SK-N-SH treated with all-trans-retinoic acid at 6 μM for 48 hours (cell line): ENCODE results near the gene ARHGAP33.

Experiments
- ARNTL ChIP-seq: fragments of 450-650 bp; formaldehyde crosslinking; IDR thresholded peaks from 2 replicates; pipeline ENCODE4 v1.5.0; 2020; ENCODE audit warnings: low read depth, mild to moderate bottlenecking, moderate library complexity, borderline replicate concordance
- PPARA ChIP-seq: fragments of 250-450 bp; sonication (Bioruptor Pico); IDR thresholded peaks from 2 replicates; pipeline ENCODE4 v1.5.0; 2020; ENCODE audit warnings: mild to moderate bottlenecking, borderline replicate concordance
- RARB ChIP-seq: fragments of 250-450 bp; sonication (Bioruptor Pico); IDR thresholded peaks from 2 replicates; pipeline ENCODE4 v1.8.0; 2021; ENCODE audit warnings: mild to moderate bottlenecking, moderate library complexity
- SNAI2 ChIP-seq: fragments of 250-450 bp; sonication (Bioruptor Pico); IDR thresholded peaks from 2 replicates; pipeline ENCODE4 v1.5.0; 2020; ENCODE audit warnings: mild to moderate bottlenecking, moderate library complexity
- ZFP3 ChIP-seq: fragments of 250-450 bp; sonication (Bioruptor Pico); IDR thresholded peaks from 2 replicates; pipeline ENCODE4 v1.5.0; 2020; ENCODE audit warnings: mild to moderate bottlenecking, moderate library complexity
- ZFP30 ChIP-seq: fragments of 450-650 bp; formaldehyde crosslinking; IDR thresholded peaks from 2 replicates; pipeline ENCODE4 v1.5.0; 2022; ENCODE audit warnings: mild to moderate bottlenecking, moderate library complexity
- ZNF70 ChIP-seq: fragments of 450-650 bp; formaldehyde crosslinking; IDR thresholded peaks from 2 replicates; pipeline ENCODE4 v1.5.0; 2020; ENCODE audit warnings: mild to moderate bottlenecking, moderate library complexity
- TF ChIP-seq, protein P1 (sequence below): fragments of 250-450 bp; sonication (Bioruptor Pico); IDR thresholded peaks from 2 replicates; pipeline ENCODE4 v1.8.0; 2020; ENCODE audit warnings: mild to moderate bottlenecking, moderate library complexity, borderline replicate concordance
- TF ChIP-seq, protein P2 (sequence below): fragments of 250-450 bp; sonication (Bioruptor Pico); IDR thresholded peaks from 2 replicates; pipeline ENCODE4 v1.5.1; 2020; ENCODE audit warnings: low read depth, mild to moderate bottlenecking, moderate library complexity
- TF ChIP-seq, protein P3 (sequence below): fragments of 250-450 bp; sonication (Bioruptor Pico); IDR thresholded peaks from 2 replicates; pipeline ENCODE4 v1.5.1; 2021; ENCODE audit warnings: mild to moderate bottlenecking, moderate library complexity

DNA sequence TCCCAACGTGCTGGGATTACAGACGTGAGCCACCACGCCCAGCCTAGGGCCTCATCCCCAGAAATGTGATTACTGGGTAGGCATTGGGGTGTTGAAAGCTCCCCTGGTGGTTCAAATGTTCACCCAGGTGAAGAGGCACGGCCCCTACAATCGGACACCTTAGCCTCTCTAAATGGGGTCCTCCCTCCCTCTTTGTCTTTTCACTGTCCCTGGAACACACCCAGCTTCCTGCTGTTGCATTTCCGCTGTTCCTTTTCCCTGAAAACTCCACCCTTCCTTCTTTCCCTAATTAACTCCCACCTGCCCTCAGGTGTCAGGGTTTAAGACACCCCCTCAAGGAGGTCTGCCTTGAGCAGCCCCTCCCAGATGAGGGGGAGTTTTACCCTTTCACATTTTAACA, 40.9 kb downstream of the ARHGAP33 start:
- no peak for TF ChIP-seq RARB (CRISPR knock-in tag)
- TF ChIP-seq, protein P1, sequence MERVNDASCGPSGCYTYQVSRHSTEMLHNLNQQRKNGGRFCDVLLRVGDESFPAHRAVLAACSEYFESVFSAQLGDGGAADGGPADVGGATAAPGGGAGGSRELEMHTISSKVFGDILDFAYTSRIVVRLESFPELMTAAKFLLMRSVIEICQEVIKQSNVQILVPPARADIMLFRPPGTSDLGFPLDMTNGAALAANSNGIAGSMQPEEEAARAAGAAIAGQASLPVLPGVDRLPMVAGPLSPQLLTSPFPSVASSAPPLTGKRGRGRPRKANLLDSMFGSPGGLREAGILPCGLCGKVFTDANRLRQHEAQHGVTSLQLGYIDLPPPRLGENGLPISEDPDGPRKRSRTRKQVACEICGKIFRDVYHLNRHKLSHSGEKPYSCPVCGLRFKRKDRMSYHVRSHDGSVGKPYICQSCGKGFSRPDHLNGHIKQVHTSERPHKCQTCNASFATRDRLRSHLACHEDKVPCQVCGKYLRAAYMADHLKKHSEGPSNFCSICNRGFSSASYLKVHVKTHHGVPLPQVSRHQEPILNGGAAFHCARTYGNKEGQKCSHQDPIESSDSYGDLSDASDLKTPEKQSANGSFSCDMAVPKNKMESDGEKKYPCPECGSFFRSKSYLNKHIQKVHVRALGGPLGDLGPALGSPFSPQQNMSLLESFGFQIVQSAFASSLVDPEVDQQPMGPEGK (CRISPR knock-in tag): no peak
- no peak for TF ChIP-seq SNAI2 (CRISPR knock-in tag)
- TF ChIP-seq ARNTL (CRISPR knock-in tag): no peak
- TF ChIP-seq PPARA (CRISPR knock-in tag): no peak
- TF ChIP-seq, protein P2, sequence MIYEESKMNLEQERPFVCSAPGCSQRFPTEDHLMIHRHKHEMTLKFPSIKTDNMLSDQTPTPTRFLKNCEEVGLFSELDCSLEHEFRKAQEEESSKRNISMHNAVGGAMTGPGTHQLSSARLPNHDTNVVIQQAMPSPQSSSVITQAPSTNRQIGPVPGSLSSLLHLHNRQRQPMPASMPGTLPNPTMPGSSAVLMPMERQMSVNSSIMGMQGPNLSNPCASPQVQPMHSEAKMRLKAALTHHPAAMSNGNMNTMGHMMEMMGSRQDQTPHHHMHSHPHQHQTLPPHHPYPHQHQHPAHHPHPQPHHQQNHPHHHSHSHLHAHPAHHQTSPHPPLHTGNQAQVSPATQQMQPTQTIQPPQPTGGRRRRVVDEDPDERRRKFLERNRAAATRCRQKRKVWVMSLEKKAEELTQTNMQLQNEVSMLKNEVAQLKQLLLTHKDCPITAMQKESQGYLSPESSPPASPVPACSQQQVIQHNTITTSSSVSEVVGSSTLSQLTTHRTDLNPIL (CRISPR knock-in tag): no peak
- TF ChIP-seq ZFP30 (CRISPR knock-in tag): no peak
- no peak for TF ChIP-seq ZFP3 (CRISPR knock-in tag)
- TF ChIP-seq ZNF70: no peak
- TF ChIP-seq, protein P3, sequence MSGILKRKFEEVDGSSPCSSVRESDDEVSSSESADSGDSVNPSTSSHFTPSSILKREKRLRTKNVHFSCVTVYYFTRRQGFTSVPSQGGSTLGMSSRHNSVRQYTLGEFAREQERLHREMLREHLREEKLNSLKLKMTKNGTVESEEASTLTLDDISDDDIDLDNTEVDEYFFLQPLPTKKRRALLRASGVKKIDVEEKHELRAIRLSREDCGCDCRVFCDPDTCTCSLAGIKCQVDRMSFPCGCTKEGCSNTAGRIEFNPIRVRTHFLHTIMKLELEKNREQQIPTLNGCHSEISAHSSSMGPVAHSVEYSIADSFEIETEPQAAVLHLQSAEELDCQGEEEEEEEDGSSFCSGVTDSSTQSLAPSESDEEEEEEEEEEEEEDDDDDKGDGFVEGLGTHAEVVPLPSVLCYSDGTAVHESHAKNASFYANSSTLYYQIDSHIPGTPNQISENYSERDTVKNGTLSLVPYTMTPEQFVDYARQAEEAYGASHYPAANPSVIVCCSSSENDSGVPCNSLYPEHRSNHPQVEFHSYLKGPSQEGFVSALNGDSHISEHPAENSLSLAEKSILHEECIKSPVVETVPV (CRISPR knock-in tag): no peak
